C4-2B (cell line): ENCODE measurements around the gene DNAJC21.

ENCODE experiments used
- ZFX ChIP-seq: fragments of 450-650 bp; IDR thresholded peaks from 2 replicates; pipeline ENCODE4 v1.6.1; 2017
- TF ChIP-seq, protein P1 (sequence below): fragments of 450-650 bp; conservative IDR thresholded peaks from 2 replicates; pipeline ENCODE4 v1.5.1; 2017; ENCODE audit warnings: mild to moderate bottlenecking

DNA sequence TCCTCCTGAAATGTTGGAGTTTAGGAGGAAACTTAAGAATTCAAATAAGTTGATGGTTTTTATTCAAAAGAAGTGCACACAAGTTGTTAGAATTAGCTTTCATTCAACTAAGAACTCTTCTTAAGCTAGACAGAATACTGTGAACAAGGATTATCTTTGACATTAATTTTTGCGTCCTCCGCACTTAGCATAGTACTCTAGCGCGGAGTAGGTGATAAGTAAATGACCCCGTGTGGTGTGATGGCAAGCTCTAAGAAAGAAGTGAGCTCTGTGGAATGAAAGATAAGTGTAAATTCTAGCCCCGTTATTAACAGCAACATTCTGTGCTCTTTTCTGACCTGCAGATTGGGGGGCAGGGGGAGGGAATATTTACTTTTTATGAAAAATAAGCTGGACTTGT, 12.8 kb upstream of the DNAJC21 start:
- TF ChIP-seq, protein P1, sequence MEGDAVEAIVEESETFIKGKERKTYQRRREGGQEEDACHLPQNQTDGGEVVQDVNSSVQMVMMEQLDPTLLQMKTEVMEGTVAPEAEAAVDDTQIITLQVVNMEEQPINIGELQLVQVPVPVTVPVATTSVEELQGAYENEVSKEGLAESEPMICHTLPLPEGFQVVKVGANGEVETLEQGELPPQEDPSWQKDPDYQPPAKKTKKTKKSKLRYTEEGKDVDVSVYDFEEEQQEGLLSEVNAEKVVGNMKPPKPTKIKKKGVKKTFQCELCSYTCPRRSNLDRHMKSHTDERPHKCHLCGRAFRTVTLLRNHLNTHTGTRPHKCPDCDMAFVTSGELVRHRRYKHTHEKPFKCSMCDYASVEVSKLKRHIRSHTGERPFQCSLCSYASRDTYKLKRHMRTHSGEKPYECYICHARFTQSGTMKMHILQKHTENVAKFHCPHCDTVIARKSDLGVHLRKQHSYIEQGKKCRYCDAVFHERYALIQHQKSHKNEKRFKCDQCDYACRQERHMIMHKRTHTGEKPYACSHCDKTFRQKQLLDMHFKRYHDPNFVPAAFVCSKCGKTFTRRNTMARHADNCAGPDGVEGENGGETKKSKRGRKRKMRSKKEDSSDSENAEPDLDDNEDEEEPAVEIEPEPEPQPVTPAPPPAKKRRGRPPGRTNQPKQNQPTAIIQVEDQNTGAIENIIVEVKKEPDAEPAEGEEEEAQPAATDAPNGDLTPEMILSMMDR = no peak
- TF ChIP-seq ZFX = no peak
